ENCODE measurements around the gene CACNA2D4.

CACNA2D4 gene

DNA sequence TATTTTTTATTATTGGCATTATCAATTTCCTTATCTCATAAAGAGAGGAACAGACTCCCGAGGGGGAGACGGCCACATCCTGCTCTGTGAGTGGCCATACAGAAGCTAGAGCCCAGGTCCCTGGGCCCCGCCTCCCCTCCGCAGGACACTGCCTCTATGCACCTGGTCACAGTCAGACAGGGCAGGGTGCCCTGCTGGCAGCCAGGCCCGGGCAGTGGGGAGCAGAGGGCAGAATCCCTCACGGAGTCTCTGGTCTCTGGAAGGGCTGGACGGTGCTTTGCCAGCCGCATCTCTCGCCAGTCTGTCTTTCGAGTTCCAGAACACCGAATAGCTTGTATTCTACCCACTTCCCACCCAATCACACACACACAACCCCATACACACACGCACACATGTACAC, 16.4 kb upstream of the CACNA2D4 start:
- no peak for DNase-seq (ENCODE audit: low read depth in 2 of 2)

- DNase-seq (ENCODE audit: low read depth in 2 of 2): no peak
Observed at GRCh38 chr12:1934068-1934467, 15.6 kb upstream of the CACNA2D4 start.

DNA sequence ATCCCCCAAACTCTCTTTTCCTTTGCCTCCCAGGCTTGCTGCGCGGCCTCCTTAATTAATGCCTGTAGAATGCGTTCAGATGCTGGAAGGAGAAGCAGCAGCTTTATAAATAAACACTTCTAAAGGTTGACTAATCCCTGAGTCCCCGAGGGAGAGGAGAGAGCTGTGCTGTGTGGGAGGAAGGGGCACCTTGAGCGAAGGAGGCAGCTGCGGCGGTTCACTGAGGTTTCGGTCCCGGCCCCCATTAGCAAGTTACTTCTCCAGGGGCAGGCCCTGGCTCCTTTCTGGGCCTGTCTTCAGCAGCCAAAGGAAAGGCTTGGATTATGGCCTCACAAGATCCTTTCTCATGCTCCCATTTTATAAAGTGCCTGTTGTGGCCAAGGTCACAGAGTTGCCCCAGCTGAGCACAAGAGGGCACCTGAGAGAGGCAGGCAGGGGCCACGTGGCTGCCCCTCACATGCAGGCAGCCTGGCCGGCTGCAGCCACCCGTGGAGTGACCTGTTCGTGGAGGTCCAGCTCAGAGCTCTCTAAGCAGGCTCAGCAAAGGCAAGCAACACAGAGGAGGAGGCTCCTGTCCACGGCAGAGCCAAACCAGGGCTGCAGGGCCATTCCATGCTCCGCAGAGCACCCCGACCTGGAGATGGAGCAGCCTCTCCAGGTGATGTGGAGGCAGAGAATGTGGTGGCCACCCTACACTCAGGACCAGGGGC, 15.0 kb upstream of the CACNA2D4 start:
- DNase-seq (ENCODE audit: low read depth in 2 of 2): no peak

- no peak for DNase-seq (ENCODE audit: low read depth in 2 of 2)
Observed at GRCh38 chr12:1932264-1932777, 13.9 kb upstream of the CACNA2D4 start.

- no peak for DNase-seq (ENCODE audit: low read depth in 2 of 2)
Observed at GRCh38 chr12:1931642-1932041, 13.2 kb upstream of the CACNA2D4 start.

DNA sequence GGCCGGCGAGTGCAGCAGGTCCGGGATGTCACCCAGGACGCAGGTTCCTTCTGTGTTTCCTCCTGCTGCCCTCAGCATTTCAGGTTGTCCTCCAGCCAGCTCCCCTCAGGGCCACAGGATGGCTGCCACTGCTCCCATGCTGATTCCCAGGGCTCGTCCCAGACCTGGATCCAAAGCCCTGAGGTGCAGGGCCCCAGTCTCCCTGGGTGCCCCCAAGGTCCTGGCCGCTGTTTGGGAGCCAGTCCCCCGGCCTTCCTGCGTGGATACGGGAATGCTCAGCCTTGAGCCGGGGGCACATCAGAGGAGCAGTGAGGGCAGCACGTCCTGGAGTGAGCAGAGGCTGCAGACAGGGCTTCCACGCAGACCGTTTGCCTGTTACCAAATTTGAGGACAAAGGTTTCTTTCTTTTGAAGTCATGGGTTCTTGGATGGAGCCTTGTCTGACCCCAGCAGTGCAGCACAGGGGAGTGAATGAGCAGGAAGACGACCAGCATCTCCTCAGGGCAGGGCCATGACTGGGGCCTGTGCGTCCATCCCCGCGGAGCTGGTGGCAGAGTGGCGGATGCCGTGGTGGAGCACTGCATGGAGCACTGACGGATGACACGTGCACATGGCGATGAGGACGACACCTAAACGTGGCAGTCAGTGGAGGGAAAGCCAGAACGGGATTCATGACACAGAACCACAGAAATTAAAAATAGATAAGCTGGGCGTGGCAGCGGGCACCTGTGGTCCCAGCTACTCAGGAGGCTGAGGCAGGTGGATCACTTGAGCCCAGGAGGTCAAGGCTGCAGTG, 12.5 kb upstream of the CACNA2D4 start:
- no peak for DNase-seq (ENCODE audit: low read depth in 2 of 2)

GRCh38 chr12:1929985-1930802, 11.7 kb upstream of the CACNA2D4 start:
- no peak for DNase-seq (ENCODE audit: low read depth in 2 of 2)

DNA sequence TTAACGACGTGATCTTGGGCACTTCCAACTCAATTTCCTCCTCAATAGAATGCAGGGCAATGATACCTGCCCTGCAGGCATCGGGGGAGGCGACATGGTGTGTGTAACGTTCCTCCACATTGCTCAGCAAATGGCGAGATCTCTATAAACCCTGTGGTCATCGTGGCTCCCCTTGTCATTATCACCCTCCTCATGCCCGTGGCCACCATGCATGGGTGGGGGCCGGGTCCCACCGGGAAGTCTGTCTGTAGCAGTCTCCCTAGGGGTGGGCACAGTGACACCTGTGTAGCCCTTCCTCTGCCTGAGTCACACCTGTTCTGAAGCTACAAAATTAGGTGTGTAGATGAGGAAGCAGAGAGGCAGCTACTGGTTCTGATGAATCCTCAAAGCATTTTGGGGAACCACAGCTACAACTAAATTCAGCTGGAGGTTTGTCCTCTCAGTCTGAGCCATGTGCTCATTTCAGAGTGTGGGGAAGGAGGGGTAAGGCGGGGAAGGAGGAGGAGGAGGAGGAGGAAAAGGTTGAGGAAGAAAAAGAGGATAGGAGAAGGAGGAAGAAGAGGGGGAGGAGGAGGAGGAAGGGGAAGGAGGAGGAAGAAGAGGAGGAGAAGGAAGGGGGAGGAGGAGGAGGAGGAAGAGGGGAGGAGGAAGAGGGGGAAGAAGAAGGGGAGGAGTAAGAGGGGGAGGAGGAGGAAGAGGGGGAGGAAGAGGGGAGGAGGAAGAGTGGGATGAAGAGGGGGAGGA, 11.0 kb upstream of the CACNA2D4 start:
- DNase-seq (ENCODE audit: low read depth in 2 of 2): no peak

DNA sequence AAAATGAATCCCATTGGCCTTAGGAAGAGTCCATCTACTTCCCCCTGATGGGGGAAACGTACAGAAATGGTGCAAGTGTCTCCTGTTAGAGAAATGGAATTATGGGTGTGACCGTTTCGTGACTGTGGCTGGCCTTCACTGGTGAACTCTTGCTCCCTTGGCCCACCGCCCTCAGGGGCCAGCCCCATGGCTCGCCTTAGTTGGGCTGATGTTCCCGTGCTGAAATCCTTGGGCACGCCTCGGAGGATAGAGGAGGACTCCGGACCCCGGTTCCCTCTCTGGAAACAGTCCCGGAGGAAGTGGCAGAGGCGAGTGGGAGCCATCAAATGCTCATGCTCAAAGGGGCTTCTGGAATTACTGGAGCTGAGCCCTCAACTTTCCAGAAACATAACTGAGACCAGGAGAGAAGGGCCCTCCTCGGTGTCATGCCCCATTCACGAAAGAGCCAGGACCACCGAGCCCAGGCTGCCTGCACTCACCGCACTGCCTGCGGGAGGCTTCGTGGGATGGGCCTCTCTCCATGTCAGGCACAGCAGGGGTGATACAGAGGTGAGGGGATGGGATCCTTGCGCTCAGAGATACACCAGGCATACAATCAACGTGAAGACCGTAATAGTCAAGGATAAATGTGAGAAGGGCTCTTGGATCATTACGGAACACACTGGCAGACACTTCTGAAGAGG, 10.1 kb upstream of the CACNA2D4 start:
- DNase-seq (ENCODE audit: low read depth in 2 of 2): no peak

- no peak for DNase-seq (ENCODE audit: low read depth in 2 of 2)
Observed at GRCh38 chr12:1927751-1928351, 9.4 kb upstream of the CACNA2D4 start.

DNA sequence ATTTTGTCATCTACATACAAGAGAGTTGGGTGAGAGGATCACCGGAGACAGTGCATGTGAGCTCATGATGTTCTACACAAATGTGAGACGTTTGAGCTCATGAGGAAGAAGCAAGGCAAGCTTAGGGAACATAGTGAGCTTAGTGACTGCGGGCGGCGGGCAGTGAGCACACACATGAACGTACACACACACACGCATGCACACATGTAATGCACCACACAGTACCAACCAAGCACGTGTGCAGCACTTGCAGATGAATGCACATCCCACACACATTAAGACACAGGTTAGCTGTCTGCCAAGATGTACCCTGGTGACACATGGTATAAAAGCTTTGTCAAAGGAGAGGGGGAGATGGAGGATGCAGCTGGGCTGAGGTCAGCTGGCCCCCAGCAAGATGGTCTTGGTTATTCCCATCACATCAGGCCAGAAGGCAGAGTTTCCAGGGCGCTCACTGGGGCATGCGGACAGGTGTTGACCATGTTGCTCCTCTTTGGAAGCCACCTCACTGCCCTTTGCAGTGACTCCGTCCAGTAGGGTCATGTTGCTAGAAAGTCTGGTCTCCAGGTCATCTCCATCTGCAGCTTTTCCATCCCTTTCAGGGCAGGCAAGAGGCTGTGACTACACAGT, 8.7 kb upstream of the CACNA2D4 start:
- no peak for DNase-seq (ENCODE audit: low read depth in 2 of 2)

GRCh38 chr12:1926251-1926657, 7.8 kb upstream of the CACNA2D4 start:
- no peak for DNase-seq (ENCODE audit: low read depth in 2 of 2)

- no peak for DNase-seq (ENCODE audit: low read depth in 2 of 2)
Observed at GRCh38 chr12:1925684-1926006, 7.2 kb upstream of the CACNA2D4 start.

DNA sequence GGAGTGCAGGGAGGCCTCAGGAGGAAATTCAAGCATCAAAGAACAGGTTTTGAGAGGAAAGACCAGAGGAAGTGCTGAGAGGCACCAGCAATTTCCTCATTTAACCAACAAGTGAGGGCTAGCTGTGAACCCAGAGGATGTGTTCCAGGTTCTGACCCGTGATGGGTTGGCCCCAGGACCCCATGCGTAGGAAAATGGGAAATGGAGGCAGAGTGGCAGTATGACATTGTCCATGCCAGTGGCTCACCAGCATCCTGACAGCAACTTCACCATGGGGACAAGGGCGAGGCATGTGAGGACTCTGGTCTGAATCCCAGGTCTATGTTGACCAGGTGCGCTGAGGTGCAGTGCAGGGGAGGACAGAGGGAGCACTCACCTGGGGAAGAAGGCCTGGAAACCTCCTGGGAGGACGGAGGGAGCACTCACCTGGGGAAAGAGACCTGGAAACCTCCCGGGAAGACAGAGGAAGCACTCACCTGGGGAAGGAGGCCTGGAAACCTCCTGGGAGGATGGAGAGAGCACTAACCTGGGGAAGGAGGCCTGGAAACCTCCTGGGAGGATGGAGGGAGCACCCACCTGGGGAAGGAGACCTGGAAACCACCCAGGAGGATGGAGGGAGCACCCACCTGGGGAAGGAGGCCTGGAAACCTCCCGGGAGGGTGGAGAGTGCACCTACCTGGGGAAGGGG, 6.7 kb upstream of the CACNA2D4 start:
- DNase-seq (ENCODE audit: low read depth in 2 of 2): no peak

GRCh38 chr12:1922985-1923384, 4.5 kb upstream of the CACNA2D4 start:
- no peak for DNase-seq (ENCODE audit: low read depth in 2 of 2)

DNA sequence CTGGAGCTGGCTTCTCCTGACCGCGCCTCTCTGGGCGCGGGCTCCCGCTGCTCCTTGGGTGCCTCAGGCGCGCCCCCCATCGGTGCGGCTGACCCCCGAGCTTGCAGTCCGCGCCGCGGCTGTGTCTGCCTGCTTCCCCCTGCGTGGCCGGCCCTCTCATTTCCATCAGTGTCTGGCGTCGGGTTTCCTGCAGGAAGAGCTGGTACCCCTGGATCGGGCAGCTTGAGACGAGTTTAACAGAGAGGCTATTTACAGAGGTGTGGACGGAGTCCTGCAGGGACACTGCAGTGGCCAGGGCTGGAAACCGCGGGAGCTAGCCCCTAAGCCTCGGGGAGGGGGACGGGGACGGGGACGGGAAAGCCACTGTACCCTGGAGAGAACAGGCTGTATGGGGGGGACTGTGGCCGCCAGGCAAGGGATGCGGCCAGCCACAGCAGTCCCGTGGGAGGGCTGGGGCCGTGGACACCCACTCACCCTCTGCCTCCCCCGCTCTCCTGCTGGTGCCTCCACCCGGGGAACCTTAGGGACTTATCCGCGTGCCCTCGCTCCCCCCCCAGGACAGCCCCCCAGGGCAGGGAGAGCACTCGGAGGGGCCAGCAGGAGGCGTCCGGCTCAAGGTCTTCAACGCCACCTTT, 3.7 kb upstream of the CACNA2D4 start:
- no peak for DNase-seq (ENCODE audit: low read depth in 2 of 2)

GRCh38 chr12:1920971-1921370, 2.5 kb upstream of the CACNA2D4 start:
- no peak for DNase-seq (ENCODE audit: low read depth in 2 of 2)

DNA sequence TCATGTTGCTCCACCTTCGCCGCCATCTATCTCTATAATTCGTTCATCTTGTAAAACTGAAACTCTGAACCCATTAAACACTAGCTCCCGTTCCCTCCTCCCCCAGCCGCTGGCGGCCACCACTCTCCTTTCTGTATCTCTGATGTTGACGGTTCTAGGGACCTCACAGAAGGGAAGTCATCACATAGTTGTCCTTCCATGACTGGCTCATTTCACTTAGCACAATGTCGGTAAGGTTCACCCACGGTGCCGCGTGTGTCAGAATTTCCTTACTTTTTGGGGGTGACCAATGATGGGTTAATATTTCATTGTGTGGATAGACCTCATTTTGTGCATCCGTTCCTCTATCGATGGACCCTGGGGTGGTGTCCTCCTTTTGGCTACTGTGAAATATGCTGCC, 2.0 kb upstream of the CACNA2D4 start:
- DNase-seq (ENCODE audit: low read depth in 2 of 2): no peak

DNA sequence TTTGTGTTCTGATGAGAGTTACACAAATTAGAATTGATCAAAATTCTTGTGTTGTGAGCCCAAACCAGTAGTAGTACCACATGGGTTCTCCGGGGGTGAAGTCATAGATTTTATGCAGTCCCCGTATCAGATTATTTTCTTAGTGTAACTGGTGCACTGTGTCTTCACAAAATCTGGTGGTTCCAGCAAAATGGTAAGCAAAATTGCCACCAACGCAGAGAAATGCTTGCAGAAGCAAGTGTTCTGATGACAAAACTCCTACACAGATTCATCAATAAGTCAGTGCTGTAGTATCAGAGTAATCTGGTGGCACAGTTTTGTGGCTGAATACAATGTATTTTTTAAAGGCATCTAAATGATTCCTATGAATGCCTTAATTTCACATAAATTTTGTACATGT, 1.3 kb upstream of the CACNA2D4 start:
- DNase-seq (ENCODE audit: low read depth in 2 of 2): no peak

Data from stimulated activated CD4-positive, alpha-beta T cell treated with anti-CD3 and anti-CD28 coated beads, Interleukin-4, amount 100 ng/mL, for 48 hours (primary cell).